Loucy (cell line): ENCODE measurements around the gene IL1F10.
A peak's percentile ranks its signal among the peaks of the same experiment; 100 is the strongest.

ENCODE experiments used
- H2AFZ ChIP-seq: fragments of 200-600 bp; sonication (generic); 2 replicates; pipeline ENCODE4 v1.6.0; 2016; ENCODE audit warnings: antibody characterized with exemption, mild to moderate bottlenecking, low read length, moderate library complexity
- H3F3A ChIP-seq: fragments of 200-600 bp; 2 replicates; pipeline ENCODE4 v1.6.0; 2016; ENCODE audit warnings: antibody characterized with exemption, low read depth, mild to moderate bottlenecking
- H3K27me3 ChIP-seq: fragments of 200-600 bp; sonication (generic); 2 replicates; pipeline ENCODE4 v1.6.1; 2014; ENCODE audit warnings: low read length, mild to moderate bottlenecking; ENCODE audit not compliant: insufficient read depth, poor library complexity, severe bottlenecking
- H3K36me3 ChIP-seq: fragments of 200-600 bp; sonication (generic); 2 replicates; pipeline ENCODE4 v1.6.1; 2016; ENCODE audit warnings: low read length; ENCODE audit not compliant: insufficient read depth
- H3K4me1 ChIP-seq: fragments of 200-600 bp; sonication (generic); 2 replicates; pipeline ENCODE4 v1.5.1; 2014; ENCODE audit warnings: low read length, mild to moderate bottlenecking; ENCODE audit not compliant: insufficient read depth, poor library complexity, severe bottlenecking
- H3K4me2 ChIP-seq: fragments of 200-600 bp; sonication (generic); 2 replicates; pipeline ENCODE4 v1.6.0; 2014; ENCODE audit warnings: antibody characterized with exemption, low read length, low read depth, mild to moderate bottlenecking; ENCODE audit not compliant: poor library complexity, severe bottlenecking
- H3K4me3 ChIP-seq: fragments of 200-600 bp; sonication (generic); 2 replicates; pipeline ENCODE4 v1.5.1; 2014; ENCODE audit warnings: low read length, mild to moderate bottlenecking, mixed read lengths; ENCODE audit not compliant: poor library complexity, severe bottlenecking
- H3K79me2 ChIP-seq: fragments of 200-600 bp; sonication (generic); 2 replicates; pipeline ENCODE4 v1.6.1; 2014; ENCODE audit warnings: low read length; ENCODE audit not compliant: insufficient read depth
- H3K9ac ChIP-seq: fragments of 200-600 bp; sonication (generic); 2 replicates; pipeline ENCODE4 v1.6.0; 2014; ENCODE audit warnings: mild to moderate bottlenecking, low read depth, low read length, moderate library complexity; ENCODE audit not compliant: poor library complexity, severe bottlenecking
- H3K9me2 ChIP-seq: fragments of 200-600 bp; sonication (generic); replicated peaks from 2 replicates; pipeline ENCODE4 v1.6.1; 2016; ENCODE audit warnings: low read depth, low read length, mixed read lengths
- H3K9me3 ChIP-seq: fragments of 200-600 bp; sonication (generic); 2 replicates; pipeline ENCODE4 v1.6.1; 2014; ENCODE audit warnings: mild to moderate bottlenecking, antibody characterized with exemption, low read length, low read depth; ENCODE audit not compliant: insufficient read depth
- H4K20me1 ChIP-seq: fragments of 200-600 bp; sonication (generic); 2 replicates; pipeline ENCODE4 v1.6.0; 2014; ENCODE audit warnings: antibody characterized with exemption, low read length, mild to moderate bottlenecking; ENCODE audit not compliant: insufficient read depth, poor library complexity, severe bottlenecking
- EZH2phosphoT487 ChIP-seq: fragments of 200-600 bp; IDR thresholded peaks from 2 replicates; pipeline ENCODE4 v1.6.1; 2018; ENCODE audit warnings: antibody characterized with exemption, mild to moderate bottlenecking, moderate library complexity, borderline replicate concordance
- TF ChIP-seq, protein P1 (sequence below): fragments of 200-600 bp; sonication (generic); conservative IDR thresholded peaks from 2 replicates; pipeline ENCODE4 v1.5.1; 2014; ENCODE audit warnings: mild to moderate bottlenecking, antibody characterized with exemption, low read length

The IL1F10 gene

DNA sequence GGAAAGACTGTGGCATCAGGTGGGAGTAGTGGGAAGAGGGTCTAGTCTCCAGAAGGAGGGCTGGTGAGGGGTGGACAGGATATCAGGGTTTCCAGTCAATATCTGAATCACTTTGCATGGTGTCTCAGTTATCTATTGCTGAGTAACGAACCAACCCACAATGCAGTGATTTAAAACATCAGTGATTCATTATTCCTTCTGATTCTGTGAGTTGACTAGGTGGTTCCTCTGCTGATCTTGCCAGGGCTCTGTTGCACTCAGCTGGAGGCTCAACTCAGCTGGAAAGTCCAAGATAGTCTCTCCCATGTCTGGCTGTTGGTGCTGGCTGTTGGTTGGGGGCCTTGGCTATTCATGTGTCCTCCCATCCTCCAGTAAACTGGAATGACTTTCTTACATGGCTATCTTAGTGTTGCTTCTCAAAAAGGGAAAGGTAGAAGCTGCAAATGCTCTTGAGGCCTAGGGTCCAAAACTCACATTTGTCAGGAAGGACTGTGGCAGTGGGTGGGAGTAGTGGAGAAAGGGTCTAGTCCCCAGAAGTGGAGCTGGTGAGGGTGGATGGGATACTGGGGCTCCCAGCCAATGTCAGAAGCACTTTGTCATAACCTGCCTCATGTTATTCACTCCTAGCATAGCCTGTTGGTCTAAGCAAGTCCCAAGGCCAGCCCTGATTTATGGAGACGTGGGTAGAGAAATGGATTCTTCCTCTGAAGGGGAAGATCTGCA, 13.9 kb downstream of the IL1F10 start:
- Histone ChIP-seq H3K4me2 (no peak overlapping the region), H3K9me2 (no peaks in the 10 kb centered on the region), H2AFZ (no peak overlapping the region), H3F3A (no peaks in the 10 kb centered on the region), H3K4me3 (no peak overlapping the region), H3K9me3 (no peaks in the 10 kb centered on the region), H3K27me3 (no peaks in the 10 kb centered on the region), H3K4me1 (no peaks in the 10 kb centered on the region), H3K36me3 (no peaks in the 10 kb centered on the region), H3K79me2 (no peaks in the 10 kb centered on the region), H3K9ac (no peak overlapping the region), H4K20me1 (no peaks in the 10 kb centered on the region)
- TF ChIP-seq EZH2phosphoT487, result no peak

DNA sequence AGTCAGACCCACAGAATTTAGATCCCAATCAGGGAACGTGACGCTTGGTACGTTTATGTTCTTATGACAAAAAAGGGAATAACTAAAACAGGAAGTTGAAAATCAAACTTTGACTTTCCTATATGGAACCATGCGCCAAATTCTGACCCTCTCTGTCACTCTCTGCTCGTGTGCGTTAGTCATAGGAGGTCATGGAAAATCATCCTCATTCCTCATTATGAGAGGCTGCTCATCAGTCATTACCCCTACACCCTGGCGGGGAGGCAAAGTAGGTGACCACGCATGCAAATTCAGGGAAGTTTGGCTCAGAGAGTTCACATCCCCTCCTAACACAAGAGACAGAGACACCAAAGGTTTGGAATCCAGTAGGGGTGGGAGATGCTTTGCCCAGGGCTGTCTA, 15.5 kb downstream of the IL1F10 start:
- H2AFZ ChIP-seq, result no peak overlapping the region
- H3K9me3 ChIP-seq, result no peaks in the 10 kb centered on the region
- no peaks in the 10 kb centered on the region for H4K20me1 ChIP-seq
- H3K4me2 ChIP-seq, result no peak overlapping the region
- no peaks in the 10 kb centered on the region for H3K79me2 ChIP-seq
- H3K27me3 ChIP-seq, result no peaks in the 10 kb centered on the region
- H3K9ac ChIP-seq, result no peak overlapping the region
- no peak overlapping the region for H3K4me3 ChIP-seq
- no peaks in the 10 kb centered on the region for H3K9me2 ChIP-seq
- H3K36me3 ChIP-seq, result no peaks in the 10 kb centered on the region
- H3F3A ChIP-seq, result no peaks in the 10 kb centered on the region
- no peaks in the 10 kb centered on the region for H3K4me1 ChIP-seq
- TF ChIP-seq EZH2phosphoT487, result no peak
- TF ChIP-seq, protein P1, sequence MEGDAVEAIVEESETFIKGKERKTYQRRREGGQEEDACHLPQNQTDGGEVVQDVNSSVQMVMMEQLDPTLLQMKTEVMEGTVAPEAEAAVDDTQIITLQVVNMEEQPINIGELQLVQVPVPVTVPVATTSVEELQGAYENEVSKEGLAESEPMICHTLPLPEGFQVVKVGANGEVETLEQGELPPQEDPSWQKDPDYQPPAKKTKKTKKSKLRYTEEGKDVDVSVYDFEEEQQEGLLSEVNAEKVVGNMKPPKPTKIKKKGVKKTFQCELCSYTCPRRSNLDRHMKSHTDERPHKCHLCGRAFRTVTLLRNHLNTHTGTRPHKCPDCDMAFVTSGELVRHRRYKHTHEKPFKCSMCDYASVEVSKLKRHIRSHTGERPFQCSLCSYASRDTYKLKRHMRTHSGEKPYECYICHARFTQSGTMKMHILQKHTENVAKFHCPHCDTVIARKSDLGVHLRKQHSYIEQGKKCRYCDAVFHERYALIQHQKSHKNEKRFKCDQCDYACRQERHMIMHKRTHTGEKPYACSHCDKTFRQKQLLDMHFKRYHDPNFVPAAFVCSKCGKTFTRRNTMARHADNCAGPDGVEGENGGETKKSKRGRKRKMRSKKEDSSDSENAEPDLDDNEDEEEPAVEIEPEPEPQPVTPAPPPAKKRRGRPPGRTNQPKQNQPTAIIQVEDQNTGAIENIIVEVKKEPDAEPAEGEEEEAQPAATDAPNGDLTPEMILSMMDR, result no peak

DNA sequence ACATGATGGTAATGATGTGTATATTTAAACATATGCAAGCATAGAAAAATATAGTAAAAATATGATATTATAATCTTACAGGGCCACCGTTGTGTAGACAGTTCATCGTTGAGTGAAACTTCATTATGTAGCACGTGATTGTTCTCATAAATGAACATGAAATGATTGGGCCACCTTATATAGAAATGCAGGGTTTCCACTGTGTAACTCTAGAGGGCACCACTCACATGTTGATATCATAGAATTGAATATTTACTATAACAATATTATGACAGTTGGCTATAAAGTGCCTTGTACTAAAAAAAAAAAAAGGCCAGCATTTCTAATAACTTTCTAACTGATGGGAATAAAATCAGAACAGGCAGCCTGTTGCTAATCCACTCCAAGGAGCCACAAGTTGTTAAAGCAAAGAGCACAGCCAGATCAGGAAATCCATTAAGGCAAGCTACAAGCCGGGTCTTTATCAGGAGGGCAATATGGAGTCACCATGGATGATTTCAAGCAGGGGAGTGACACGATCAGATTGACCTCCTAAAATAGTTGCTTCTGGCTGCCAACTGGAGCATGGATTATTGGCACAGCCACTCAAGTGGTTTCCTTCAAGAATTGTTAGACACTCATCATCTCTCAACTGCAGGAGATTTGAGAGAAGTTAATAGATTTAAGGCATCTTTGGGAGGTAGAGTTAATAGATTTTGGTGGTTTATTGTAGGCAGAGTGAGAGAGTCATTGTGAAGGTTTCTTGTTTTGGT, 16.7 kb downstream of the IL1F10 start:
- Histone ChIP-seq H3K4me3 (no peak overlapping the region), H2AFZ (no peak overlapping the region), H3K9me2 (no peaks in the 10 kb centered on the region), H4K20me1 (no peaks in the 10 kb centered on the region), H3K79me2 (no peaks in the 10 kb centered on the region), H3K4me2 (no peak overlapping the region), H3K36me3 (no peaks in the 10 kb centered on the region), H3F3A (no peaks in the 10 kb centered on the region), H3K4me1 (no peaks in the 10 kb centered on the region), H3K9ac (no peak overlapping the region), H3K27me3 (no peaks in the 10 kb centered on the region), H3K9me3 (no peaks in the 10 kb centered on the region)
- TF ChIP-seq, protein P1, result peak; percentile 73
- TF ChIP-seq EZH2phosphoT487, result no peak
